Skeletal muscle satellite cell (primary cell): ENCODE measurements around the gene SV2C. TPM values are rescaled to one million over a fixed set of nuclear protein-coding genes. Genes with fewer than 3 reads are reported as not detected.

Experiments used
- H3K27me3 ChIP-seq: 2 replicates; pipeline ENCODE4 v1.7.0; 2013; ENCODE audit warnings: low read length; ENCODE audit not compliant: control insufficient read depth, insufficient read depth
- H3K36me3 ChIP-seq: 2 replicates; pipeline ENCODE4 v1.7.0; 2013; ENCODE audit warnings: mild to moderate bottlenecking, control low read depth, low read length; ENCODE audit not compliant: insufficient read depth
- H3K4me1 ChIP-seq: 2 replicates; pipeline ENCODE4 v1.7.0; 2013; ENCODE audit warnings: low read length; ENCODE audit not compliant: control insufficient read depth, insufficient read depth
- H3K4me2 ChIP-seq: 2 replicates; pipeline ENCODE4 v1.7.0; 2013; ENCODE audit warnings: mild to moderate bottlenecking, low read length
- H3K4me3 ChIP-seq: 2 replicates; pipeline ENCODE4 v1.7.0; 2013; ENCODE audit warnings: low read length
- H3K9ac ChIP-seq: 2 replicates; pipeline ENCODE4 v1.7.0; 2013; ENCODE audit warnings: mild to moderate bottlenecking, low read depth, low read length, moderate library complexity
- H3K9me3 ChIP-seq: replicated peaks from 2 replicates; pipeline ENCODE4 v1.7.0; 2013; ENCODE audit warnings: mild to moderate bottlenecking, control low read depth, low read length
- small RNA-seq: library from RNA; depleted of rRNA; stranded (forward); fragments of <200 nt; gene quantifications from one replicate; pipeline ENCODE3, GENCODE V24; 2012

Gene SV2C

DNA sequence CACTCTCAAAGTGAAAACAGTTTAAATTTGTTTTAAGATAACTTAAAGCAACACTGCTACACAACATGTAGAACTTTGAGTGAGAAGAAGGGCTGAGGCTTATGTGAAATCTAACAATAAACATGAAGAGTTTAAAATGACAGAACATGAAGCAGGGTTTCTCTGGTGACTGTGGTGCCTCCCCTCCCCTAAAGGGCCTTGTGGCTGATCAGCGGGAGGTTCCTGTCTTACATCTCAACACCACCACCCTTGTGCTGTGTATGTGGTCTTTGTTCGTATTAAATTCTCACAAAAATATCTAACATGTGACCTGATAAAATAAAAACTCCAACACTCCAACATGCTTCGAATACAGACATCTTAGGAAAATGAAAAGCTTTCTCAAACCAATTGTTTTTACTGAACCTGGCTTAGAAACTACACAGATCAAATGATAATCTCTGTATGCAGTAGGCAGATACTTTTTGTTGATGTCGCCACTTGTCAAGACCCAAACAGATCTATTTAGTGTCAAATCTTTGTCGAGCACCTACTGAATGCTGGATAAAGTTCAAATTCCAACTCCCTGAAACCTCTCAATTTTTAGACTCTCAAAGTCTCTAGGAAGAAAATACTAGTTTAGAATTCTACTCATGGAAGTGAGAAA lies 310.0 kb downstream of the SV2C start:
- Histone ChIP-seq H3K4me1 (no peaks in the 10 kb centered on the region), H3K9ac (no peak overlapping the region), H3K27me3 (peaks cover 15% of the 10 kb centered on the region), H3K9me3 (no peaks in the 10 kb centered on the region), H3K36me3 (no peaks in the 10 kb centered on the region), H3K4me3 (no peak overlapping the region), H3K4me2 (no peak overlapping the region)

- Histone ChIP-seq H3K4me3 (no peak overlapping the region), H3K9me3 (no peaks in the 10 kb centered on the region), H3K27me3 (peaks cover 33% of the 10 kb centered on the region), H3K9ac (no peak overlapping the region), H3K4me1 (no peaks in the 10 kb centered on the region), H3K4me2 (no peak overlapping the region), H3K36me3 (no peaks in the 10 kb centered on the region)
Measured at GRCh38 chr5:76397200-76397599, 314.0 kb downstream of the SV2C start.

DNA sequence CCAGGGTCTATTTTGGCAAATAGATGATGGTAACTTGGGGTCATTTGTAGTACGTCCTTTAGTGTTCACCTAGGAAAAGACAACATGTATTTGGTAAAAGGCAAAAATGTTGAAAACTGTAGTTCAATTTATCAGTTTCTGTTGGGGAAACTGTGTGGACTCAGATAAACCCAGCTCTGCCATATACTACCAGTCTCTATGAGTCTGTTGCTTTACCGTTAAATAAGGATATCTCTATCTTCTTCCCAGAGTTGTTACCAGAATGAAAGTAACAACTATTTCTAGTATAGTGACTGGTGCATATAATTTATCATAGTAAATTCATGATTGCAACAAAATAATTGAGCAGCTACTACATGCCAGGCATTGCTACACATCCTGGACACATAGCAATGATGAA lies 316.1 kb downstream of the SV2C start:
- Histone ChIP-seq H3K4me1 (peaks cover 5% of the 10 kb centered on the region), H3K9me3 (no peaks in the 10 kb centered on the region), H3K27me3 (peaks cover 52% of the 10 kb centered on the region), H3K36me3 (no peaks in the 10 kb centered on the region), H3K4me2 (no peak overlapping the region), H3K9ac (no peak overlapping the region), H3K4me3 (no peak overlapping the region)

- Histone ChIP-seq H3K9me3 (no peaks in the 10 kb centered on the region), H3K4me3 (no peak overlapping the region), H3K36me3 (no peaks in the 10 kb centered on the region), H3K9ac (no peak overlapping the region), H3K27me3 (peaks cover 64% of the 10 kb centered on the region), H3K4me1 (peaks cover 5% of the 10 kb centered on the region), H3K4me2 (no peak overlapping the region)
Measured at GRCh38 chr5:76400466-76400865, 317.3 kb downstream of the SV2C start.

GRCh38 chr5:76401801-76402250 lies 318.6 kb downstream of the SV2C start:
- Histone ChIP-seq H3K27me3 (peaks cover 74% of the 10 kb centered on the region), H3K9ac (no peak overlapping the region), H3K4me1 (peaks cover 5% of the 10 kb centered on the region), H3K4me2 (peak overlapping the region; percentile 97), H3K4me3 (no peak overlapping the region), H3K9me3 (no peaks in the 10 kb centered on the region), H3K36me3 (no peaks in the 10 kb centered on the region)

DNA sequence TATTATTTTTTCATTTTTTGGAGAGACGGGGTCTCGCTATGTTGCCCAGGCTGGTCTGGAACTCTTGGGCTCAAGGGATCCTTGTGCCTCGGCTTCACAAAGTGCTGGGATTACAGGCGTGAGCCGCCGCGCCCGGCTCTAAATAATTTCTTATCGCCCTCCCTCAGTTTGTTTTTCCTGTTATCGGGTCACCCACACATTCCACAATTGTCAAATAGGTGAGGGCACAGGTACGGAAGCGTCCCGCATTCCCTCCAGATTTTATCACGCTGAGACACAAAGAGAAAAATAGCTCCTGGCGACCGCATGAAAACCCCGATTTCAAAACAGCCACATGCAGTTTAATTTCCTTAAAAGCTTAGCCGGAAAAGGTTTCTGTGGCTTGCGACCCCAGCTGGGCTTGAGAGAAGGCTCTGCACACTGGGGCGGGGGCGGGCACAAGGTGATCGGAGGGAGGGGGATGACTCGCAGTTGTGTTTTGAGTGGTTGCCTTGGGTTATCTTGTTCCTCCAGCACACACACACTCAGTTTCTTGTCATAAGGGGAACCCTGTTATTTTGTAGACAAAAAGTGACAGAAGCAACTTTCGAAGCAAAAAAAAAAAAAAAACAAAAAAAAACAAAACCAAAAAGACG lies 319.2 kb downstream of the SV2C start:
- Histone ChIP-seq H3K4me3 (peak overlapping the region; percentile 78), H3K4me2 (peak overlapping the region; percentile 97), H3K9me3 (no peaks in the 10 kb centered on the region), H3K36me3 (no peaks in the 10 kb centered on the region), H3K9ac (no peak overlapping the region), H3K27me3 (peaks cover 74% of the 10 kb centered on the region), H3K4me1 (peaks cover 5% of the 10 kb centered on the region)

- peaks cover 5% of the 10 kb centered on the region for H3K4me1 ChIP-seq
- no peak within 1 kb of the TSS for H3K9ac ChIP-seq
- H3K4me2 ChIP-seq: peak within 1 kb of the TSS; percentile 97
- H3K4me3 ChIP-seq: peak within 1 kb of the TSS; percentile 78
- H3K36me3 ChIP-seq: no peaks in the 10 kb centered on the region
- H3K27me3 ChIP-seq: peaks cover 75% of the 10 kb centered on the region
- no peaks in the 10 kb centered on the region for H3K9me3 ChIP-seq
Measured at GRCh38 chr5:76402886-76403765, 319.9 kb downstream of the SV2C start, which contains the start of gene IQGAP2. TSS of gene IQGAP2 (plus strand) at chr5:76403285. CDS start at chr5:76403546, 261 bp downstream.

Small RNA genes within 50 kb of the gene (small RNA-seq; reads per million reads assigned to genes)
- not detected for gene AC113404.2
- not detected for gene RNA5SP186
